NOMO-1 (cell line): Measurements from ENCODE around the gene NME4.
"Not testable (repeated sequence)": the region's sequence is repeated elsewhere in the genome, so short reads cannot be mapped to it uniquely, and the experiment has no call there.

Experiments used
- DNase-seq, 2 experiments: peaks; one replicate each; lab custom pipeline; 2025; ENCODE audit not compliant: unreplicated experiment in 2 of 2; lab: John Stamatoyannopoulos, UW

NME4 gene

GRCh38 chr16:397135-397661 is at the start of gene NME4:
Gene NME4, plus strand, starts transcription at chr16:397199. Its CDS starts 24 bp downstream, at chr16:397223.
- no peak for DNase-seq

GRCh38 chr16:347203-347602 is 49.8 kb upstream of the NME4 start:
- DNase-seq = no peak

- not testable (repeated sequence) for DNase-seq
Observed at GRCh38 chr16:348495-348894, 48.5 kb upstream of the NME4 start.

DNA sequence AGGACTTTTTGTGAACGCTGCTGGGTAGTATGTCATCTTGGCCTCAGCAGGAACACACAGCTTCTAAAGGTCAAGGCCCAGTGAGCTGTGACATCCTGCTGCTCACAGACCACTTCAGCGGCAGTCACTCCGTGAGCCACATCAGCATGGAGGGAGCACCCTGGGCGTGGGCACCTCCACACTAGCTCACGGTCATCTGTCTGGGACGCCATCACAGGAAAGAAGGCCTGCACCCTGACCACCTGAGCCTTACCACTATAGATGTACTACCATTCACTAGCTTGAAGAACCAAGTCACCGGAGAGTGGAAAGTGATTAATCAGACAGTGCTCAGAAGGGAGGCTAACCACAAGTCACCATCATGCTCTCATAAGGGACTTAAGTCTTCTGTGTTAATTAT is 47.8 kb upstream of the NME4 start:
- no peak for DNase-seq

- DNase-seq = no peak
Observed at GRCh38 chr16:350203-350602, 46.8 kb upstream of the NME4 start.

DNA sequence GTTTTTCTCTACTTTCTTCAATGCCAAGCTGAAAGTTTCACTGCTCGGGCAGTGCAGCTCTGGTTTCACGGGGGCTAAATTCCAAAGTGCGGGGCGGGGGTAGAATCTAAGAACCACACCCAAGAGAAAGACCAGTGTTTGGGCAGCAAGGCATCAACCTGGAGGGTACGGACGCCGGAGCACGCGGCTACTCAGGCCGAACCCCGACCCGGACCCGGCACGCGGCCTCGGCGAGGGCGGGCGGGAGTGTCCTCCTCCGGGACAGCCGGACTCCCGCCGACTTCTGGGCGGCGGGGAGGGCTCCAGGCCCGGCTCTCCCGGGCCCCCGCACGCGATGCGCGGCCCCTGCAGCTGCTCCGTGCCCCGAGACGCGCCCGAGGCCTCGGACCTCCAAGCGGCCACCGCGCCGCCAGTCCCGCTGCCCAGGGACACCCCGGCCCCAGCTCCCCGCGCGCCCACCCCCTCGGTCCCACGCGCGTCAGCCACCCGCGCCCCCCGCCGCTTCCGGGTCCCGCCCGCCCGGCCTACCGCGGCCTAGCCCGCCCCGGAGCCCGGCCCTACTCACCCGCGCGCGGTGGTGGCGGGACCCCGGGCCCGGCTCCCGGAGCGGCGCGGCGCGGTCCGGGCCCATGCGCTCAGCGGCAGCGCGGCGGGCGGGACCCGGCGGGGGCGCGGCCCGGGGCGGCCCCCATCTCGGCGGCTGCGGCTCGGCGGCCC is 45.0 kb upstream of the NME4 start:
- DNase-seq = no peak

DNA sequence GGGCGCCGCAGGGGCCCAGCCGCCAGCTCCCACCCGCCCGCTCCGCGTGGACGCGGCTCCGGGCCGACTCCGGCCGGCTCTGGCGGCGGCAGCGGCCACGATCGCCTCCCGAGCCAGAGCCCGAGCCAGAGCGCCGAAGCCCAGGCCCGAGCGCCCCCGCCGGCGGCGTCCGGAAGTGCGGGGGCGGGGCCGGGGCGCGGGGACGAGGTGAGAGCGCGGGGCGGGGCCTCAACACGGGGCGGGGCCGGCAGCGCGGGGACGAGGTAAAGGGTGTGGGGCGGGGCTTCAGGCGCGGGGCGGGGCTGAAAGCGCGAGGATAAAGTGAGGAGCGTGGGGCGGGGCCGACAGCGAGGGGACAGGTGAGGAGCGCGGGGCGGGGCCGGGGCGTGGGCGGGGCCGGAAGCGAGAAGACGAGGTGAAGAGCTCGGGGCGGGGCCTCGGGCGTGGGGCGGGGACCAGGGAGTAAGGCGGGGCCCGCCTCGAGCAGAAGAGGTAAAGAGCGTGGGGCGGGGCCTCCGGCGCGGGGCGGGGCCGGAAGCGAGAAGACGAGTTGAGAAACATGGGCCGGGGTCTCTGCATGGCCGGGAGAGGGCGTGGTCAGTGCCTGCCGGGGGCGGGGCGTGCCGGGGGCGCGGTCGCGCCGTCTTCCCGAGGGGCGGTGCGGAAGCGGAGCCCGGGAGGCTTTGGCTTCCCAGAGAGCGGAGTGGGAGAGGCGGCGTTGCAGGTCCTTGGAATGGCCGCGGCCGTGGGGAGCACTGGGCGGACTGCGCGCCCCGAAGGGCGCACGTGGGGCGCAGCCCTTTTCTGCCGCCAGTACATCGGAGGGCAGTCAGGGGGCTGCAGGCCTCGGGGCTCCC is 44.2 kb upstream of the NME4 start, which contains the start of gene AXIN1:
AXIN1 (minus strand) TSS at position 177 of the 857 bp plus-strand sequence. CDS start 5,698 bp downstream, outside the sequence.
- peak; percentile 95 to 99 for DNase-seq

DNA sequence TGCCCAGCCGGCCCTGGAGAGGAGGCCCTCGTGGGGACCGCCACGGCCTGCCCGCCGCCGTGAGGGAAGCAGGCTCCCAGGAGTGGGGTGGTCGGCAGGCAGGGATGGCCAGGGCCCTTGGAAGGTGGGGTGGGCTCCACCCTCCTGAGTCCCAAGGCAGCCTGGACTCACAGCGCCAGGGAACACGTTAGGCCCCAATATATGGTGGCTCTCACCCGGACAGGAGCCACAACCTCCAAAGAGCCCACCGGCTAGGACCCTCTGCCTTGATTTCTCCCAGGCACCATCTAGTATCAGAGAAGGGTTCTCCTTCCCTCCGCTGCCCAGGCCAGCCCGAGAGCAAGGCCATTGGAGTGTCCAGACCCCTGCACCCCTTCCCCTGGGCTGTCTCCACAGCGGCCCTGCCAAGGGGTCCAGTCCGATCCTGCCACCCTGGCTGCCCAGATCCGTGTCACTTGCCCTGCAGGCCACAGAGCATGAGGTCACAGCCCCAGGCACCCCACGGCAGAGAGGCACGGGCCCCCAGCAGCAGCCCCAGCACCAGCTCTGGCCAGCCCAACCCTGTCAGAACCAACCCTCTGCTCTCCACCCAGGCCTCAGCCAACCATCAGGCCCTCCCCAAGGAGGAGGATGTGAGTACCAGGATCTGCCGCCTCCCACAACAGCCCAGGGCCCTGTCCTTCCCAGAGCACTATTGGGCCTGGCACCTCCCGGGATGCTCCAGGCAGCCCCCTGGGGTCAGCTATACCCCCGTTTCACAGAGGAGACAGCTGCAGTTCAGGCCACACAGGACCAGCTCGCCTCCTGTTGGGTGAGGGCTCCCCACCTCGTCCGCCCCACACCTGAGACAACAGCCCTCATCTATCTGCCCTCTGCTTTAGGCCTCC is 43.4 kb upstream of the NME4 start:
- DNase-seq = no peak

GRCh38 chr16:354291-354881 is 42.6 kb upstream of the NME4 start:
- no peak for DNase-seq

DNA sequence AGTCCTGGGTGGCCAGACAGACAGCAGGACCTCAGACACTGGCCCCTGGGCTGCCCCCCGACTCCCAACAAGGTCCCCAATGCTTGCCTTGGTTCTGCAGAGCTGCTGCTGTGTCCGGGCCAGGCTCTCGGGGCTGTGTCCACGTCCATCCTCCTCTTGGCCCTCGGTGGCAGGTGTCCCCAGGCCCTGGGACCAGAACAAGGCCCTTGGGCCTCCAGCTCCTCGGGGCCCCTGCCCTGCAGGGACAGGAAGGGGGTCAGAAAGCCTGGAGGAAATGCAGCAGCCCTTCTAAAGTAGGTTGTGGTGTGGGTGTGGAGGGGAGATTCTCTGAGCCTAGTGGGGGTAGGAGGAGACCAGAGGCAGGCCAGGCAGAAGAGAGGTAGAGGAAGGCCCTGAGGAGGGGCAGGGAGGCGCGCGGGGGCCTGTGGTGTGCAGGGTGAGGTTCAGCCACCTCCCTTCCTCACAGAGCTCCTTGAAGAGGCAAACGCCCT is 42.0 kb upstream of the NME4 start:
- no peak for DNase-seq

- DNase-seq = no peak
Observed at GRCh38 chr16:356741-357140, 40.3 kb upstream of the NME4 start.

GRCh38 chr16:359067-359763 is 37.8 kb upstream of the NME4 start:
- no peak for DNase-seq

DNA sequence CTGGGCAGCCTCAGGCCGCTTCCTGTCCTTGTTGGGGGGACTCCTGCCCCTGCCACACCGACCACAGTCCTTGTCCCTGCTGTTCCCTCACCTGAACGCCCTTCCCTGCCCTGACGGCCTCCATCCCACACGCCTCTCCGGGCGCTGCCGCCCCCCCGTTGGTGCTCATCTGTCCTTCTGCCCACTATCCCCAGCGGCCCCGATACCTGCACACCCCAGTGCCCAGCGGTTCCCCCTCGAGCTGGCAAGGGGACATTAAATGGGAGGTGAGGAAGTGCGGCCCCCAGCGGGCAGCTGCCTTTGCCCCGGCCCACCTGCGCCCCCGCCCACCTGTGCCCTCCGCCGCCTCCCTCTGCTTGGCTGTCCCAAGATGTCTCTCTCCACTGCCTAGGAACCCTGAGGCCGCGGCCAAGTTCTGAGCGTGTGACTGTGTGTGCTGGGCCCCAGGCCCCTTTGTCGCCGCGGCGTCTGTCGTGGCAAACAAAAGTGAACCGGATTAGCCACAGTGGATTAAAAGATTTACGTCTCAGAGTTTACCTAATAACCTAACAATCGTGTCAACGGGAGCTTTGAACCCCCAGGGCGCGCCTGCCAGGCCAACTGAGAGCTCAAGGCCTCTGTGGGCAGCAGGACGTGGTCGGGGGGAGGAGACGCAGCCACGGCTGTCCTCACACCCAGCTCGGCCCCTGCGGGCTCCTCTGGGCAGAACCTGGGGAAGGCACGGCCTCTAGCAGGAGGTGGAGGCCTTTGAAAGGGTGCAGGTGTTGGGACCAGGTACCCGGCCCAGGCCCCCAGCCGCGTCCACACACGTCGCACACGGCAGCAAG is 36.9 kb upstream of the NME4 start:
- DNase-seq = no peak

- no peak for DNase-seq
Observed at GRCh38 chr16:360698-361336, 36.2 kb upstream of the NME4 start.

- DNase-seq = no peak
Observed at GRCh38 chr16:361341-361871, 35.6 kb upstream of the NME4 start.

GRCh38 chr16:361872-362701 is 34.9 kb upstream of the NME4 start:
- DNase-seq = peak; percentile 82 to 84

DNA sequence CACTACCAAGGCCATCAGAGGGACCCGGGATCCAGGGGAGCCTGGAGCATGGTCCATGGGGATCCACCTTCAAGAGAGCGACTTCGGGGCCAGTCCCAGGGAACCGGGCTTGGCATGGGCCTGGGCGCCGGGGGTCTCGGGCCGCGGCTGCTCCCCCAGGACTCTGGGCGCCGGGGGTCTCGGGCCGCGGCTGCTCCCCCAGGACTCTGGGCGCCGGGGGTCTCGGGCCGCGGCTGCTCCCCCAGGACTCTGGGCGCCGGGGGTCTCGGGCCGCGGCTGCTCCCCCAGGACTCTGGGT is 34.3 kb upstream of the NME4 start:
- not testable (repeated sequence) for DNase-seq
